ENCODE measurements around the gene PSTPIP1.

PSTPIP1 gene

DNA sequence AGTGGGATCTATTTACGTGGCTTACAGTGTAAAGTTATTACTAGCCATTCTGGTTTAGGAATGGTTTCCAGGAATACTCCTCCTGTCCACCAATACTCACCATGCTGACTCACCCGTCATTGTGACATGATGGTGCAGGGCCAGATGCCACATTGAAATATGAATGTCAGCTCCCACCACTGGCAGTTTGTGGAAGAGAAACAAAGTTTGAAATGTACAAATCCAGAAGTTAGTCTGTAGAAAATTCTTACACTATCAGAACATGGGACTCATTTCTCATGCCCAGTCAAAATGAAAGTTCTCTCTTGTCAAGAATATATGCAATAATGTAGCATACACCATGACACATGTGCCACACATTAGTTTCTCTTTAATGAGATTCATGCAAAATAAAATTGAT, 90.4 kb downstream of the PSTPIP1 start (continued):
- TF ChIP-seq, protein P1, sequence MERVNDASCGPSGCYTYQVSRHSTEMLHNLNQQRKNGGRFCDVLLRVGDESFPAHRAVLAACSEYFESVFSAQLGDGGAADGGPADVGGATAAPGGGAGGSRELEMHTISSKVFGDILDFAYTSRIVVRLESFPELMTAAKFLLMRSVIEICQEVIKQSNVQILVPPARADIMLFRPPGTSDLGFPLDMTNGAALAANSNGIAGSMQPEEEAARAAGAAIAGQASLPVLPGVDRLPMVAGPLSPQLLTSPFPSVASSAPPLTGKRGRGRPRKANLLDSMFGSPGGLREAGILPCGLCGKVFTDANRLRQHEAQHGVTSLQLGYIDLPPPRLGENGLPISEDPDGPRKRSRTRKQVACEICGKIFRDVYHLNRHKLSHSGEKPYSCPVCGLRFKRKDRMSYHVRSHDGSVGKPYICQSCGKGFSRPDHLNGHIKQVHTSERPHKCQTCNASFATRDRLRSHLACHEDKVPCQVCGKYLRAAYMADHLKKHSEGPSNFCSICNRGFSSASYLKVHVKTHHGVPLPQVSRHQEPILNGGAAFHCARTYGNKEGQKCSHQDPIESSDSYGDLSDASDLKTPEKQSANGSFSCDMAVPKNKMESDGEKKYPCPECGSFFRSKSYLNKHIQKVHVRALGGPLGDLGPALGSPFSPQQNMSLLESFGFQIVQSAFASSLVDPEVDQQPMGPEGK (CRISPR knock-in tag; IDR thresholded peaks at IDR 0.05; ENCODE audit: borderline replicate concordance): no peak
- no peak for TF ChIP-seq CSDC2 (CRISPR knock-in tag; IDR thresholded peaks at IDR 0.05)

Measured in SK-N-SH treated with all-trans-retinoic acid at 6 μM for 48 hours (cell line).